Neuron (in vitro differentiated cells): ENCODE data around the gene ANKRD17.
A peak's percentile ranks its signal among the peaks of the same experiment; 100 is the strongest.
"Not testable (repeated sequence)": the region's sequence is repeated elsewhere in the genome, so short reads cannot be mapped to it uniquely, and the experiment has no call there.

Experiments used
- H2AFZ ChIP-seq: one replicate; pipeline ENCODE4 v1.6.1; 2013; ENCODE audit warnings: low read depth, mild to moderate bottlenecking, inconsistent platforms, low read length, moderate library complexity
- H3K27me3 ChIP-seq: one replicate; pipeline ENCODE4 v1.6.1; 2013; ENCODE audit warnings: low read length; ENCODE audit not compliant: insufficient read depth
- H3K36me3 ChIP-seq: one replicate; pipeline ENCODE4 v1.6.1; 2013; ENCODE audit warnings: low read length; ENCODE audit not compliant: insufficient read depth
- H3K4me1 ChIP-seq: one replicate; pipeline ENCODE4 v1.6.1; 2013; ENCODE audit warnings: low read length; ENCODE audit not compliant: insufficient read depth
- H3K4me3 ChIP-seq: 2 replicates; pipeline ENCODE4 v1.5.1; 2013; ENCODE audit warnings: mild to moderate bottlenecking, low read length, moderate library complexity
- H3K9me3 ChIP-seq: one replicate; pipeline ENCODE4 v1.6.1; 2013; ENCODE audit warnings: low read length

Gene ANKRD17

DNA sequence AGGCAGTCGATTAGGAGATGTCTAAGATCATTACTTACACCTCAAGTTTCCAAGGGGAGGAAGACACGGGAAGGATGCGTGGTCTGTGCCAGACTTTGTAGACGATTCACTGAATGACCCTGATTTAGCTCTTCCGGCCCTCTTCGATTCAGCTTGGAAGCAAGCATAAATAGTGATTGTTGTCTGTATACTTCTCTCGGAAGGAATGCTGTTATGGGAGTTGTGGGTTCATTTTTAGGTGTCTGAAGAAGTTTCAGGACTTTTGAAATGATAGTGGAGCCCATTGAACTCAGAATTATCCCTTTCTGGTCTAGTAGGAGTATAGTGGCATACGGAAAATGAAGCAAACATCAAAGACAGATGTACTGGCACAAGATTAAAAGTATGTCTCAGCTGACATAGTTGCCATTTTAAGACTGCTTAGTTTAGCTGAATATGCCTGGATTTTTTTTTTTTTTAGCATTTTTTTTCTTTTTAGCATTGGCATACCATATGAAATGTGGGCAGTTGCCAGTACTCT is 1.0 kb upstream of the ANKRD17 start:
- Histone ChIP-seq H3K9me3 (no peaks in the 10 kb centered on the region), H3K36me3 (peaks cover 8% of the 10 kb centered on the region), H2AFZ (peak overlapping the region; percentile 42), H3K4me1 (peaks cover 22% of the 10 kb centered on the region), H3K4me3 (peak overlapping the region; percentile 93), H3K27me3 (no peaks in the 10 kb centered on the region)

DNA sequence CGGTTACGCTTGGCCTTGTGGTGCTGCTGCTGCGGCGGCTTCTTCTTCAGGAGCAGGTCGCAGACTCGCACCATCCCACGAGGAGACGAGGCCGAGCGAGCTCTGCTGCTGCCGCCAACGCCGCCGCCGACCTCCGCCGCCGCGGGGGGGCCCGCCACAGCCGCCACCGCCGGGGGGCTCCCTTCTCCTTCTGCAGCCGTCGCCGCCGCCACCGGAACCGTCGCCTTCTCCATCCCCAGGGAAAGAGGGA is 237 bp downstream of the ANKRD17 start:
- Histone ChIP-seq H2AFZ (peak overlapping the region; percentile 42), H3K9me3 (no peaks in the 10 kb centered on the region), H3K4me1 (peaks cover 22% of the 10 kb centered on the region), H3K4me3 (peak overlapping the region; percentile 93), H3K36me3 (peaks cover 14% of the 10 kb centered on the region), H3K27me3 (no peaks in the 10 kb centered on the region)

DNA sequence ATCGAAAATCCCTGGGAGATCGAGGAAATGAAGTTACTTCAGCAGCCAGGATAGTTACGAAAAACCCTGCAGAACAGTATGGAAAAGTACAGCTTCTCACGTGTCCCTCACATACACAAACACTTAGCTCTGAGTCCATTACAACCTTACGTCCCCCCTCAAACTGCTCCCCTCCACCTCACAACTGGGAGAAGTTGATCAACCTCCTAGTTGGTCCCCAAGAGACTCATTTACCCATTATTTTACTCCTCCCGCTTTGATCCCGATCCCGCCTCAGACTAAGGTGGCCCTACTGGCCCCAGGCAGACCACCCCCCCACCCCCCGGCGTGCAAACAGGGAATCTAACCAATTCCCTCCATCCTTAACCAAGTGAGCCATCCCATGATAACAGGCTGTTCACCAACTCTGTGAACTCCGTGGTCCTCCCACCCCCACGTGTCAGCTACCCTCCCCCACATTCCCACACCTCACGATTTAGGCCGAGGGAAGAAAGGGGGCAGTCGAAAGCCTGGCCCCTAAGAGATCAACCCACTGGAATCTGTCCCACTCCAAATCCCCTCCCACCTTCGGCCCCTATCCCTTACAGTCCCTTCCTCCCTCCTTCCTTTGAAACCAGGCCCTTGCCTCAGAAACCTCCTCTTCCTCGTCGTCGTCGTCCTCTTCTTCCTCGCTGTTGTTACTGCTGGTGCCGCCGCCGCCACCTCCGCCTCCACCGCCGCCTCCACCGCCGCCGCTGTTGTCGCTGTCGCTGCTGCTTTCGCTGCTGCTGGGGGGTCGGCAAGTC is 755 bp downstream of the ANKRD17 start:
- H3K27me3 ChIP-seq, result no peaks in the 10 kb centered on the region
- peaks cover 18% of the 10 kb centered on the region for H3K36me3 ChIP-seq
- H2AFZ ChIP-seq, result peak overlapping the region; percentile 42
- H3K4me3 ChIP-seq, result peak overlapping the region; percentile 93
- peaks cover 22% of the 10 kb centered on the region for H3K4me1 ChIP-seq
- no peaks in the 10 kb centered on the region for H3K9me3 ChIP-seq

DNA sequence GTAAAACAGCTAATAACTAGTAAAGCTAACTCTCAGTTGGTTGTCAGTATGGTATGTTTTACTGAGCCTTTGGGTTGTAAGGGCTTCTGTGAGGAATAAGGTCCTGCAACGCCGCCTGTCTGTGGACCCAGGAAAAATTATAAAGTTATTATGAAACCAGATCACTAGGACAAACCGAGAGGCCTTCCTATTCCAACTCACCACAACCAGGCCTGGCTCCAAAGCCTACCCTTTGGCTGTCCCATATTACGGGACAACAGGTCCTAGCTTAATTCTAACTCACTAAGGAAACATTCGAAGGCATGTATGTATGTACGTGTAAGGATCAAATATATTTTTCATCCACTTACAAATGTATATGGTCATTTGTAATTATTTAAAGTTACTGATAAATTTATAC is 1.4 kb downstream of the ANKRD17 start:
- Histone ChIP-seq H3K4me1 (peaks cover 22% of the 10 kb centered on the region), H3K27me3 (no peaks in the 10 kb centered on the region), H3K9me3 (no peaks in the 10 kb centered on the region), H3K36me3 (peaks cover 24% of the 10 kb centered on the region), H3K4me3 (peak overlapping the region; percentile 93), H2AFZ (no peak overlapping the region)

DNA sequence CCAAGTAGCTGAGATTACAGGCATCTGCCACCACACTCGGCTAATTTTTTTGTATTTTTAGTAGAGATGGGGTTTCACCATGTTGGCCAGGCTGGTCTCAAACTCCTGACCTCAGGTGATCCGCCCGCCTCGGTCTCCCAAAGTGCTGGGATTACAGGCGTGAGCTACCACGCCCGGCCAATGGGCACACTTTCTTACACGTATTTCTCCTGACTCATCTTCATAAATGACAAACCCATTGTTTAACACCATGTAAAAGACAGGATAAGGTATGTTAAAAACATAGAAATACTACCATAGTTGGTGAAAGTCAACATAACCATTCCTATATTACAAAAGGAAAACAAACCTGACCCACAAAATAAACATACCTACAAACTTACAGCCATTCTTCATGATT is 2.8 kb downstream of the ANKRD17 start:
- Histone ChIP-seq H3K36me3 (peaks cover 31% of the 10 kb centered on the region), H3K4me1 (peaks cover 22% of the 10 kb centered on the region), H3K4me3 (peak overlapping the region; percentile 93)
- not testable (repeated sequence) for H3K9me3 ChIP-seq, H2AFZ ChIP-seq, H3K27me3 ChIP-seq

DNA sequence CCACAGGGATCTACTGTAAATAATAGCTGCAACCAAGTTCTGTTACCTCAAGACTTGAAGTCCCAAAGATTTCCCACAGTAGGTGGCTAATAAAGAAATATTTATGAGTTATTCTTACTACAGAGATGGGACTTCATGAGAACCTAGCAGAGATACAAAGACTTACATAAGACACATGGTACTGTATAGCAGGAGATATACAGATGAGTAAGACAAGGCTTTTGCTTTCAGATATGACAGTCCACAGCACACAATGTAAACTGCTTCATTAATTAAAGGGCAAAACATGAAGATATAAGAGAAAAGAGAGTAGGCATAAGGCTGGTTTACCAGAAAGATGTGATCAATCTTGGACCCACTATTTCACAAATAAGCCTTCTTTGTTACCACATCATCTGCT is 6.6 kb downstream of the ANKRD17 start:
- peaks cover 33% of the 10 kb centered on the region for H3K36me3 ChIP-seq
- no peaks in the 10 kb centered on the region for H3K9me3 ChIP-seq
- no peaks in the 10 kb centered on the region for H3K27me3 ChIP-seq
- no peak overlapping the region for H3K4me3 ChIP-seq
- H3K4me1 ChIP-seq, result peaks cover 12% of the 10 kb centered on the region
- no peak overlapping the region for H2AFZ ChIP-seq

DNA sequence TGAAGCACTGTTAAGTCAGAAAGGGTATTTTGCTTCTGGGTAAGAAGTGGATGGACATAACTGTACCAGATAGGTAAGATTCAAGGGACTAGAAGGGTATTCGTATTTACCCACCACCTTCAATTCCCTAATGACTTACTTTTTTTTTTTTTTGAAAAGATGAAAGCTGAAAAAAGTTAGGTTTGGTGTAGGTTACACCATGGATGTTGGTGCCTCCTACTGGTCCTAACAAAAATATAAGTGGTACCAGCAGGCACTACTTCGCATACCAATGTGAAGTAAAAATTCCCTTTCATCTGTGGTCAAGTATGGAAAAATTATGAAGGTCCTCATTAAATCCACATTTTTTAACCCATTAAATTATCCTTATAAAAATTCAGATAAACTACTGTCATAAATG is 7.2 kb downstream of the ANKRD17 start:
- H3K27me3 ChIP-seq, result no peaks in the 10 kb centered on the region
- no peak overlapping the region for H2AFZ ChIP-seq
- peaks cover 33% of the 10 kb centered on the region for H3K36me3 ChIP-seq
- no peaks in the 10 kb centered on the region for H3K9me3 ChIP-seq
- no peak overlapping the region for H3K4me3 ChIP-seq
- H3K4me1 ChIP-seq, result peaks cover 6% of the 10 kb centered on the region

DNA sequence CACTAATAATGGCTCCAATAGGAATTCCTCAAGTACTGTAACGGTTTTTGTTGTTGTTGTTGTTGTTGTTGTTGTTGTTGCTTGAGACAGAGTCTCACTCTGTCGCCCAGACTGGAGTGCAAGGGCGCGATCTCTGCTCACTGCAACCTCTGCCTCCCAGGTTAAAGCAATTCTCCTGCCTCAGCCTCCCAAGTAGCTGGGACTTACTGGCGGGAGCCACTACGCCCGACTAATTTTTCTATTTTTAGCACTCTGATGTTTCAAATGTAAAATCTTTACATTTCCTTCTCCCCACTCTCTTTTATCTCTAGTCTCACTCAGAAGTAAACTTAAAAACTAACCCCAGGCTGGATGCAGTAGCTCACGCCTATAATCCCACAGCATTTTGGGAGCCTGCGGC is 8.0 kb downstream of the ANKRD17 start:
- Histone ChIP-seq H2AFZ (no peak overlapping the region), H3K4me3 (no peak overlapping the region), H3K9me3 (no peaks in the 10 kb centered on the region), H3K27me3 (no peaks in the 10 kb centered on the region), H3K4me1 (no peaks in the 10 kb centered on the region), H3K36me3 (peaks cover 30% of the 10 kb centered on the region)

DNA sequence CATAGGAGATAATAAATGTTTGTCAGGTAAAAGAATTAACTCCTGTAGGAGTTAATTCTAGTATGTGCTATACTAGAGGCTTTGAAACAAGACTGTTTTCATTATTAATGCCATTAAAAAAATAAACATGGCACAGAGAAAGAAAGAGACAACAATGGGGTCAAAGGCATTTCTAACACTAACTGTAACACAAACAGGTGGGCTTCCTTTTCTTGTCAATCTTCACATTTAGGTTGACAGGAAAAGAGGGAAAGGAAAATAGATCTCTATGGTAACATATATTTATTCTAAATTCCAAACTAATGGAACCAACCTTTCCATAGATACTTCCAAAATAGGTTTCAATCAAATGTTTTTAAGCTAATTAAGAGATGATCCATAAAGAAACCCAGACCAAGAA is 9.8 kb downstream of the ANKRD17 start:
- Histone ChIP-seq H3K4me3 (no peak overlapping the region), H3K4me1 (no peaks in the 10 kb centered on the region), H2AFZ (no peak overlapping the region), H3K9me3 (no peaks in the 10 kb centered on the region), H3K27me3 (no peaks in the 10 kb centered on the region), H3K36me3 (peaks cover 37% of the 10 kb centered on the region)

DNA sequence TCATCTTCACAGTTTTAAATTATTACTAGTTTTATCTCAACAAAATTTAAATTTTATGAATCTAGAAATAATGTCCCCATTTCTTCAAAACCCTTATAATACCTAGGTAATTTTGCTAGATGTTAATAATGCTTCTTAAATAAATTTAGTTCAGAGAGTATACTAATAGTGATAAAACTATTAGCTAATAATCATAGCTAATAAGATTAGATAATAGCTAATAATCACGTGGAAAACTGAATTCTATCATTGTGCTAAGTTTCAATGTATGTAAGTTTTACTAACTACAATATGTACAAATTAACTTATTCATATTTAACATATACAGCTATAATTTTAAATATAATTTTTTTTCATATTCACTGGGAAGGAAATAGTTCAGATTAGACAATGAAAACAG is 10.2 kb downstream of the ANKRD17 start:
- no peaks in the 10 kb centered on the region for H3K4me1 ChIP-seq
- peaks cover 34% of the 10 kb centered on the region for H3K36me3 ChIP-seq

DNA sequence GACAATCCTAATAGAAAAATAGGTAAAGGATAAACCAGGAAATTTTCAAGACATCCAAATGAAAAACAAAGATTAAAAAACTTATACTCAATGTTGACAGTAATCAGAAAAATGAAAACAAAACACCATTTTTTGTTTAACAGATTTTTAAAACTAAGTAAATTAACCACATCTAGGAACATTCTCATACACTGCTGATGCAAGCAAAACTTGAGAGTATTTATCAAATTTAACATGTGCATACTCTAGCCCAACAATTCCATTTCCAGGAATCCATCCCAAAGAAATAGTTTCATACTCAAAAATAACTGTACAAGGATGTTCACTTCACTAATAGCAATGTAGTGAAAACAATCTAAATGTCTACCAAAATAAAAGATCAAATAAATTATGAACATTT is 11.5 kb downstream of the ANKRD17 start:
- no peaks in the 10 kb centered on the region for H3K4me1 ChIP-seq
- no peaks in the 10 kb centered on the region for H3K9me3 ChIP-seq
- no peaks in the 10 kb centered on the region for H3K27me3 ChIP-seq
- H3K4me3 ChIP-seq, result no peak overlapping the region
- H2AFZ ChIP-seq, result no peak overlapping the region
- H3K36me3 ChIP-seq, result peaks cover 22% of the 10 kb centered on the region

More for the DNA sequence above, 10.2 kb downstream of the ANKRD17 start:
- Histone ChIP-seq H3K9me3 (no peaks in the 10 kb centered on the region), H3K4me3 (no peak overlapping the region), H2AFZ (no peak overlapping the region), H3K27me3 (no peaks in the 10 kb centered on the region)

DNA sequence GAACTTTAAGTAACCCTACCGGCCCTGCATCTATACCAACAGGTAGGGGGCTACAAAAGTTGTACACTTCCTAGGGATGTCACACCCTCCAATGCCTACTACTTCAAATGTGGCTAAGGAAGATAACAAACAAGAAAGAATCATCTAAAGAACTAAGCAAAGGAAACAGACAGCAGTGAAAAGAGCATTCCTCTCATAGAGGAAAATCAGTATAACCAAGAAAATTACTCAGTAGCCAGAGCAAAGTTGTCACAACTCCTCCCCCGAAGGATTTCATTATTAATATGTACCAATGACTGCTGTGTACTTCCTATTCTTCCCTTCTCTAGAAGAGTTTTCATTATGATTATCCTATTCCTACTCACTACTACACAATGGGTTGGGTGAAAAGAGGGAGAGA is 12.6 kb downstream of the ANKRD17 start:
- peaks cover 16% of the 10 kb centered on the region for H3K36me3 ChIP-seq
- no peaks in the 10 kb centered on the region for H3K27me3 ChIP-seq
- H3K4me1 ChIP-seq, result no peaks in the 10 kb centered on the region
- no peak overlapping the region for H3K4me3 ChIP-seq
- H2AFZ ChIP-seq, result no peak overlapping the region
- no peaks in the 10 kb centered on the region for H3K9me3 ChIP-seq

DNA sequence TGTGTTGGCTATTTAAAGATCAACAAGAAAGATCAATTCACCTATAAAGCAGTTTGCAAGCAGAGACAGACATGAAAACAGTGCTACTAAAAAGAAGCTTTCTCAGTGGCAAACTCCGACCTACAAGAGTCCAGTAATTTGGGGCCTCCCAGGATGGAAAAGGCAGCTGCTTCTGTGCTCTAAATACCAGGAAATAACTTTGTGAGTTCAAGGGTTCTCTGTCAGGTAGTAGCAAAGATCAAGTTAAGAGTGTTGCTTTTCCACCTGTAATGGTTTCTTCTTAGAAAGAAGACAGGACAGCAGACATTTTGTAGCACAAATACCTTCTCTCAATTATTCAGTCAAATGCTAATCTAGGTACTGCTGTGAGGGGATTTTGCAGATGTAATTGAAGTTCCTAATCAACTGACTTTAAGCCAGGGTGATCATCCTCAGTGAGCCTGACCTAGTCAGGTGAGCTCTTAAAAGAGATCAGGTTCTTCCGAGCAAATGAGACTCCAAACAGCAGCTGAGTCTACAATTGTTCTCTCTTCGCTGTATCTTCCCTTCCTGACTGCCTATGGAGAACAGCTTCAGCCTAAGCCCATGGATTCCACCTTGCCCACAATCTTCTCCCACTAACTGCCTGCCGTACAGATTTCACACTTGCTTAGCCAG is 13.5 kb downstream of the ANKRD17 start:
- H3K36me3 ChIP-seq, result peaks cover 14% of the 10 kb centered on the region
- no peak overlapping the region for H3K4me3 ChIP-seq
- no peaks in the 10 kb centered on the region for H3K27me3 ChIP-seq
- no peaks in the 10 kb centered on the region for H3K9me3 ChIP-seq
- no peaks in the 10 kb centered on the region for H3K4me1 ChIP-seq
- no peak overlapping the region for H2AFZ ChIP-seq
